GM10266 (cell line): ENCODE data around the gene NAPEPLD.
"Not testable (repeated sequence)": the region's sequence is repeated elsewhere in the genome, so short reads cannot be mapped to it uniquely, and the experiment has no call there.

Source experiments
- DNase-seq: peaks from one replicate; pipeline ENCODE4 v3.0.0; 2012; ENCODE audit errors: extremely low spot score
- TF ChIP-seq, protein P1 (sequence below): IDR thresholded peaks from 2 replicates; pipeline ENCODE4 v1.5.1; 2012; ENCODE audit warnings: mild to moderate bottlenecking, low read depth; ENCODE audit not compliant: control insufficient read depth, insufficient read depth; ENCODE audit errors: missing control alignments

Gene NAPEPLD

DNA sequence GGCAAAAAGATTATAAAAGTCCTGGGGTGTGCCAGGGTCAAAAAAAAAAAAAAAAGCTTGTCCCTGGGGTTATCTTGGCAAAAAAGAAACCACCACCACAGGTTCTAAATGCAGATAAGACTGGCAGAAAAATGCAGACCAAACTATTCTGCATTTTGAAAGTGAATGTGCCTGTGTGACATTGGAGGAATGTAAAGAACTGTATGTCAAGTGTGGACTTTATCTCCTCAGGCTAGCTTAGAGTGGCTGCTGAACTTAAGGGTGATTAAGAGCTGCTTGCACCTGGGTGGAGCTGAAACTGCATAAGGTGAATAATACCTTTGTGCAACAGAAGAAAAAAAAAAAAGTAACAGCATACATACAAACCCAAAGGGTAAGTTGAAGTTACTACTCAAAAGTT is 1.3 kb upstream of the NAPEPLD start:
- DNase-seq, result peak; percentile 21
- TF ChIP-seq, protein P1, sequence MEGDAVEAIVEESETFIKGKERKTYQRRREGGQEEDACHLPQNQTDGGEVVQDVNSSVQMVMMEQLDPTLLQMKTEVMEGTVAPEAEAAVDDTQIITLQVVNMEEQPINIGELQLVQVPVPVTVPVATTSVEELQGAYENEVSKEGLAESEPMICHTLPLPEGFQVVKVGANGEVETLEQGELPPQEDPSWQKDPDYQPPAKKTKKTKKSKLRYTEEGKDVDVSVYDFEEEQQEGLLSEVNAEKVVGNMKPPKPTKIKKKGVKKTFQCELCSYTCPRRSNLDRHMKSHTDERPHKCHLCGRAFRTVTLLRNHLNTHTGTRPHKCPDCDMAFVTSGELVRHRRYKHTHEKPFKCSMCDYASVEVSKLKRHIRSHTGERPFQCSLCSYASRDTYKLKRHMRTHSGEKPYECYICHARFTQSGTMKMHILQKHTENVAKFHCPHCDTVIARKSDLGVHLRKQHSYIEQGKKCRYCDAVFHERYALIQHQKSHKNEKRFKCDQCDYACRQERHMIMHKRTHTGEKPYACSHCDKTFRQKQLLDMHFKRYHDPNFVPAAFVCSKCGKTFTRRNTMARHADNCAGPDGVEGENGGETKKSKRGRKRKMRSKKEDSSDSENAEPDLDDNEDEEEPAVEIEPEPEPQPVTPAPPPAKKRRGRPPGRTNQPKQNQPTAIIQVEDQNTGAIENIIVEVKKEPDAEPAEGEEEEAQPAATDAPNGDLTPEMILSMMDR, result no peak

DNA sequence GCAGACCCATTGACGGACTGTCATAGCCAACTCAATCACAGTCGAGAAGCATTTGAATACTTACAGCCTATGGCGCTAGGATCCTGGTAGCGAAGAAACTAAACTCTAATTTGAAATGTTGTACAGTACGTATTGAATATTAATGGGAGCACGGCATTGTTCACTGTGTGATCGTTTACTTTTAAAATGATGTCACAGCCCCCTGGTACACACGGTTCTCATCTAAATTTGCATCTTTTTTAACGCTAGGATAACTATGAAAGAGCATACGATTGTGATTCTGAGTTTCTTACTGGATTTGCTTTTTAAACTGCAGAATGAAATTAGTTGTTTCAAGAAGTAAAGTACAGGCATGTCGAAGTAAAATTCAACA is 895 bp upstream of the NAPEPLD start:
- TF ChIP-seq, protein P1, result no peak
- DNase-seq, result no peak

DNA sequence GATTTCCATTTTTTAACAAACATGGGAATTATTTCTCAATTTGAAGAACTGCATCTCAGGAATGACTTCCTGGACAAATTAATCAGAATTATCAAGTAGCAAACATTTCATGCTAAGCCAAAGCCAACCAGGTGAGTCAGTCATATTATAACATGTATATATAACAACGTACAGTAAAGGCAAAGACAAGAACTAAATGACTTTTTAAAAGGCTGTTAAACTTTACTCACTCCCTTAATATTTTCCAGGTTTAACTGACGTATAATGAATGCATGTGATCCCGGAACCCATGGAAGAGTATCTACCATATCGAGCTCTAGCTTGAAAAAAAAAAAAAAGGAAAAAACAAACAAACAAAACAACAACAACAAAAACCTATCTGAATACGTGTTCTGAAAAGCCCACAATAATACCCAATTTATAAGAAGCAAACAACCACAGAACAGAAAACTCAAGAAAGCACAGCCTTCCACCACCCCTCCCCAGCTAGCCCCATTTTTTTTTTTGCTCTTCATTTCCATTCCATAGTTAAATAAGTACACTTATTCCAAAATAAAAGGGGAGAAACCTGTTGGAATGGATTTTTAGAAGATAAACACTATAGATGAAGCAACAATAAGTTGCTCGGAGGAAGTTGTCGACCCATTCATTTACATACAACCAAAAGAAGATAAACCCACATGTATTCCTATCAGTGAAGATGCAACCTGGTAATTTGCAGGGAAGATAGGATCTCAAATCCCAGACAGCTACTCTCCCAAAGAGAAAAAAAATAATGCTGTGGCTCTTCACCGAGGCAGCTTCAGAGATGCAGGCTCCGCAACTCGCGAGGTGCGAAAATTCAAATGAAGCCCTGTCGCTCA is 537 bp downstream of the NAPEPLD start:
- DNase-seq, result no peak
- TF ChIP-seq, protein P1, result no peak

DNA sequence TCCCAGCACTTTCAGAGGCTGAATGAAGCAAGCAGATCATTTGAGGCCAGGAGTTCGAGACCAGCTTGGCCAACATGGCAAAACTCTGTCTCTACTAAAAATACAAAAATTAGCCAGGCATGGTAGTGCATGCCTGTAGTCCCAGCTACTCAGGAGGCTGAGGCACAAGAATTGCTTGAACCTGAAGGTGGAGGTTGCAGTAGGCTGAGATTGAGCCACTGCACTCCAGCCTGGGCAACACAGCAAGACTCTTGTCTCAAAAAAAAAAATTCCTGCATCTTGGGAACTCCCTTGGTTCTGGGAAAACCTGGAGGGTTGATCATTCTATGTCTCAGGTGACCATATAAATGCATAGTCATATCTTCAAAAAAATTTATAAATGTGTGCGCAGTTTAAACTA is 4.1 kb downstream of the NAPEPLD start:
- not testable (repeated sequence) for DNase-seq

DNA sequence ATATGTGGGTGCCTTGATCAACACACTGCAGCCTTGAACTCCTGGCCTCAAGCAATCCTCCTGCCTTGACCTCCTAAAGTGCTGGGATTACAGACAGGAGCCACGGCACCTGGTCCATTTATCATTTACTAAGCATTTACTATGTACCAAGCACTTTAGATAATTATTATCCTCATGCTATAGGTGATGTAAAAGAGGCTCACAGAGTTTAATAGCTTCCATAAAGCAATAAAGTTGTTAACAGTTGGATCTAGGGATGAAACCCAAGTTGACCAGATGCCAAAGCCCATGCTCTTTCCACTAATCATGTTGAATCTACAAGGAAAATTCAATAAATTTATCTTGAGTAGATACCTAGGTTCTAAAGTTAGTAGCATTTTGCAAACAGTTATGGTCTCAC is 5.0 kb downstream of the NAPEPLD start:
- DNase-seq, result no peak
- TF ChIP-seq, protein P1, result no peak

DNA sequence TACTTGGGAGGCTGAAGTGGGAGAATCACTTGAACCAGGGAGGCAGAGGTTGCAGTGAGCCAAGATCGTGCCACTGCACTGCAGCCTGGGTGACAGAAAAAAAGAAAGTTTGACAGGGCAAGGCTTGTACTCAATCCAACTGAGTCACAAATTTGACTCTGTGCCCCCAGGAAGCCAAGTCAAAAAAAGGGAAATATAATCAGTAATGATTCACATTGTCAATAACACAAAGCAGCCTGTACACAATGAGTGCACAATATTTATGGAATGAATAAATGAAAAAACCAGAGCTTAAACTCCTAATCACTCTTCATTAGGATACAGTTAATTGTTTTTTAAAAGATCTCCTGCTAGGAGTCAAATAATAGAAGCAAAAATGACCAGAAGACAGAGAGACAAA is 6.4 kb downstream of the NAPEPLD start:
- DNase-seq, result no peak
- TF ChIP-seq, protein P1, result no peak

DNA sequence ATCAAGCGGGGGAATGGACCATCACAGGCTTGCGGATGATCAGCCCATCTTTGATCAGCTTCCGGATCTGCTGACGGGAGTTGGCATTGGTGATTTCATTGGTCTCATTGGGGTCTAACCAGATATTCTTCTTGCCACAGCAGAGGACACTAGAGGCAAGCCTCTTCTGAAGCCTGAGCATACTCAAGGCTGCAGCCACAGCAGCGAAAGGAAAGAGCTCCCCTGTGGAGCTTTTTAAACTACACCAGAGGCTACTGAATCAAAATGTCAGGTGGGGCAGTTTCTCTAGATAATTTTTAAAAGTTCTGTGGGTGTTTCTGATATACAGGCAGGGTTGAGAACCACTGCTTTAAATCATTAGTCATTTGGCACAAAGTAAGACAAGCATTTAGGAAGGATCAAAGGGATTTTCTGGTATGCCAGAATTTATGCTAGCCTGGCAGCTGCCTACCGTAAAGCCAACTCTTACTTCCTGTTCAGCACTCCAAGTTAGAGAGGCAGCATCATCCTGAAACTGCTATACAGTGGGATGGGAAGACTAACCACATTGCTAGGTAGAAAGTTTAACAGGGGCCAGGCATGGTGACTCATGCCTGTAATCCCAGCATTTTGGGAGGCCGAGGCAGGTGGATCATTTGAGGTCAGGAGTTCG is 7.0 kb downstream of the NAPEPLD start:
- DNase-seq, result no peak
- TF ChIP-seq, protein P1, result no peak

DNA sequence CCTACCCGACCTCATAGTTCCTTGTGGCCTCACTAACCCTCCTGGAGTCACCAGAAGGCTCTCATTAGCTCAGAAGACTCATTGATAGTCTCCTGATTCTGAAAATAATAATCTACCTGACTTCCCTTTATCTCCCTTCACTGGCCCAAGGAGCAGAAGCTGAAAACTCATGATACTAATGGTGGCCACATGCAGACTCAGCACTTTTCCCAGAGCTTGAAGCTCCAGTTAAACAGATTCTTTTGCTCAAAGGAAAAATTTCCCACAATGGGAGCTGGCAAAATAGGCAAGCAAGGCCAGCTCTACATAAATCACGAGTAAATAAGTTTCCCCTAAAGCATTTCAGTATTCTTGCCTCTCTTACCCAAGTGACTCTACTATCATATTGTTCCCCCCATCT is 8.2 kb downstream of the NAPEPLD start:
- TF ChIP-seq, protein P1, result no peak
- no peak for DNase-seq
